Activated naive CD4-positive, alpha-beta T cell (primary cell): ENCODE data around the gene SMG5.
A peak's percentile ranks its signal among the peaks of the same experiment; 100 is the strongest.

Experiments
- DNase-seq, 4 experiments: peaks; one replicate each; lab custom pipeline; 2025; lab: John Stamatoyannopoulos, UW

The SMG5 gene

DNA sequence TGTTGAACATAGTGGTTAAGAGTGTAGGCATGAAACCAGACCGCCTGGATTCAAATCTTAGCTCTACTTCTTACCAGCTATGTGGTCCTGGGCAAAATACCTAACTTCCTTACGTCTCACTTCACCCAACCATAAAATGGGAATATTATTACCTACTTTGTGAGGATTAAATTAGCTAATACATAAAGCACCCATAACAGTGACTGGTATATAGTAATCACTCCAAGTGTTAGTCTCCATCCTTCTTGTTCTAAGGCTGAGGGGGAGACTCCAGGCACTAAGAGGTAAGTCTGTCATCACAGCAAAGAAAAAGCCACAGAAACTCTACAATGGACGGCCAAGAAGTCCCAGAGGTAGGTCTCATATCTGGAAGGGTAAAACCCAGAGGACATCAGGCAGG is 2.8 kb downstream of the SMG5 start:
- DNase-seq: no peak

GRCh38 chr1:156276966-156277381 is 5.7 kb downstream of the SMG5 start:
- no peak for DNase-seq

- DNase-seq: no peak
Measured at GRCh38 chr1:156276532-156276931, 6.1 kb downstream of the SMG5 start.

DNA sequence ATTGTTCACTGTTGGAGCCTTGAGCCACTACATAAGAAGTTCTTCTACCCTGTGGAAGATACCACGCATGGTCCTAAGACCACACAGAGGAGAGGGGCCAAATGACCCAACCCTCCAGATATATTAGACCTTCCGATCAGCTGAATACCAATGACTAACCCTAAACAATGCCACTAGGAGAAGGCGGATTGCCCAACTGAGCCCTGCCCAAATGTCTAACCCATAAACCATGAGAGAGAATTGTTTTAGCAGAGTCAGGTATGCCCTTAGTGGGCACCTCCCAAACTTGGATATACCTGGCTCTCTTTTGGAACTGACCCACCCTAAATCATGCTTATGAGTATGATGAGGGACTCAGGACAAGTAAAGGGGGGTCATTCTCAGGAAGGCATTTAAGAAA is 12.3 kb downstream of the SMG5 start:
- DNase-seq: no peak

DNA sequence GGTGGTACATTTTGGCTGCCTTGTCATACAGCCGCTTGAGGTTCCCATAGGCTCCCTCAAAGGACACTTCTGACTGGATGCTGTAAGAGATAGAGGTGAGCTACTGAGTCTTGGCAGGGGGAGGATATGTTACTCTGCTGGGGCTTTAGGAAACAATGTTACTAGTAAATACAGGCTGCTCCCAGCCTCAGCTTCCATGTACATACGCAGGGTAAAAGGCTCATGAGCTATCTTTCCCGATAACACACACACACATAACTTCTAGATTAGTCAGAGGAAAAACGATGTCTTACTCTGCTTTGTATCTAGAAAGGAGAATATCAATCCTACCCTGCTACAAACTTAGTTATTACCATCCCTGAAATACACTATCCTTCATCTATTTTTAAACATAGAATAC is 14.3 kb downstream of the SMG5 start:
- no peak for DNase-seq

DNA sequence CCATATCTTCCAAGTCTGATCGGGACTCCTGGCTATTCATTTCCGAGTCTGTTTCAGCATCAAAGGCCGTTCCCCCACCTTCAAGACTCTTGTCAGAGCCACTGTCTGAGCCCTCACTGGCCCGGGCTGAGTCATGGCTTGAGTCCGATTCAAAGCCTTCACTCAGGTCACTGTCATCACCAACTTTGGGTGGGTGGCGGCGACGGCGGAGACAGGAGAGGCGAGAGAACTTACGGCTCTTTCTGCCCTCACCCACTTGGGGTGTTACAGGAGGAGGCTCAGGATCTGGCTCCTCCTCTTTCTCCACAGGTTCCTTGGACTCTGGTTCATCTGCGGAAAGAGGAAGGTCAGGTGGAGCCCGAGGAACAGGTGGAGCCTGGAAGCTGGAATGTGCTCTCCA is 16.6 kb downstream of the SMG5 start:
- no peak for DNase-seq

DNA sequence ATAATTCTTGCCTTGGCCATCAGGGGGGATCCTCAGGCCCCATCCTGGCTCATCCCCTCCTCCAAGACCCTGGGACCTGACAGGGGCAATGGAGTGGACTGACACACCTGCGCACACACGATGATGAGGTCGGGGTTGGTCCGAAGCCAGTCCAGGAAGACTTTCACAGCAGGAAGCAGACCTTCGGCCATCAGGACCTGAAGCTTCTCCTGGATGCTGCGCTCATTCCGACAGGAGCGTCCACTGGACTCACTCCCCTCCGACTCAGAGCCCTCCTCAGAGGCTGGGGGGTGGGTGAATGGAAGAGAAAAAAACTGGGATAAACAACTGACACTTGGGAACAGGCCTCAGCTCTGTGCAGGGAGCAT is 19.4 kb downstream of the SMG5 start:
- no peak for DNase-seq

GRCh38 chr1:156262461-156263287 is 20.0 kb downstream of the SMG5 start:
- no peak for DNase-seq

DNA sequence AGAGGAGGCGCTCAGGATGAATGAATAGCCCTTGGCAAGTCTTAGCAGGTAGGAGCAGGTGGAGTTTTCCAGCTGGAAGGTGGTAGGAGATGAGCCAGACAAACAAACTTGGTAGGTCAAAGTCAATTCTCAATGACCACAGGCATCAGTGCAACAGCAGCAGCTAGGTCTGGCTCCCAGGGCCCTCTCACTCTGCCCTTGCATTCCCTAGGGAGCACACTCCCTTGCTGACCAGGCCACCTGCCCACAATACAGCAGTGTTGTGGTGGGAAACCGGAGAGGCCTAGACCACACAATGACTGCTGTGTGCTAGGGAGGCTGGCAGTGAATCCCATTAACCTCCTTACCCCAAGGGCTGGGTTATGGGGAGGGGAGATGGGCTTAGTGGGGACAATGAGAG is 21.7 kb downstream of the SMG5 start:
- no peak for DNase-seq

DNA sequence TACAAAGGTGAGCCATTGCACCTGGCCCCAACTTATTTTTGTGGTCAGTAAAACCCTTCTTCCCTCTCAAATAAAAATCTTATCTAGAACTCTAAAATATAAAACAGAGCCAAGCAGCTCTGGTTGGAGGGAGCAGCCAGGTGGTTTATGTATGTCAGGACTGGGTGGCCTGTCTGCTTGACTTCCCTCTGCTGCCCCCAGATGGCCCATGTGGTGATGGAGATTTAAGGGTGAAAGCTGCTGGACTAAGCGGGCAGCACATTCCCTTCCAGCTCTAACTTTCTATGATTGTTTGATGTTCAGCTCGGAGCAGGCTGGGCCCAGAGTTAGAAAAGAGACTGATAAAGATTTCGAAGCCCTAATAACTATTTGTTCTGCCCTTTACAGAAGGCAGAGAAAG is 22.8 kb downstream of the SMG5 start:
- no peak for DNase-seq

- no peak for DNase-seq
Measured at GRCh38 chr1:156258859-156259258, 23.8 kb downstream of the SMG5 start.

DNA sequence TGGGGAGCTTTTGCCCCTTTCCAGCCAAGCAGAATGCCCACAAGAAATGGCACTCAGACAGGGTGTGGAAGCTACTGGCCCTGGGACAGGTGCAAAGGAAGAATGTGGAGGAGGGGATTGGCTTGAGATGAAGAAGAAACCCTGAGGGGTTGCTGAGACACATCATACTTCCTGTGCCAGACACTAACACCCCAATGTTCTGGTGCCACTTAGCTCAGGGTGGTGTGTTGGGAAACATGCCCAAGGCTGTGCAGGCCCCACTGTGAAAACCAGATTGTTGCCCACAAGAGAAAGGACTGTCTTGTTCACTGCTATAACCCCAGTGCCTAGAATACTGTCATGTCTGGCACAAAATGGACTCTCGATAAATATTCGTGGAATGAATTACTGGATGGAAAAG is 24.9 kb downstream of the SMG5 start:
- no peak for DNase-seq

DNA sequence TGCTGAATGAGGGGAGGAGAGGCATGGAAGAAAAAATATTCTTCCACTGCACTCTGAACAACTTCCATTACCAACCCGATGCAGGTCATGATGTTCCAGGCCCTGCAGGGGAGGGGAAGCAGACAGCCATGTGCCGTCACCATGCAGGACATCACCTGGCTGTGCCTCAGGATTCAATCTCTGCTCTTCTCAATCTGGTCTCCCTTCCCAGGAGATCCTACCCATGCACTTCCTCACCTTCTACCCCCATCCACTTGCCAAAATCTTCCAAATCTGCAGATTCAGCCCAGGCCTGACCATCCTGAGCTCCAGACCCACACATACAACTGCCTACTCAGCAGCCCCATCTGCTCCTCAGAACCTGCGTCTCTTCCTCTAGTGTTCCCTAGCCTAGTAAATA is 29.0 kb downstream of the SMG5 start:
- DNase-seq: no peak

GRCh38 chr1:156251527-156251926 is 31.1 kb downstream of the SMG5 start:
- DNase-seq: no peak

DNA sequence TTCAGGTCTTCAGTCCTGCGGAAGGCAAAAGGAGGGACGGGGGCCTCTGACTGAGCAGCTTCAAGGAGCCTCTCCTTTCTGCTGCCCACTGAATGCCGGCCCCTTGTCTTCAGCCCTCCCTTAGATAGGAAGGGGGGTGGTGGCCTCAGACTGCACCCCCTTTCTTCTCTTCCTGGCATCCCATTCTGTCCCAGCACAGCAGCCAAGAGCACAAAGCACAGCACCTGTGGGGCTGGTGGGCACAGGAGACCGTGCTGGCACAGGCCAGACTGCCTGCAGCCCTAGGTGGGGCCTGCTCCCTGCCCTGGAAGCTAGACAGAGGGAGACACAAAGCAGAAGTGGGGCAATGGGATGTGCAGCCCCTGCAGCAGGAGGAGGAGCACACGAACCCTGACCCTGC is 33.0 kb downstream of the SMG5 start:
- DNase-seq: no peak

- DNase-seq: no peak
Measured at GRCh38 chr1:156248323-156248683, 34.3 kb downstream of the SMG5 start.

GRCh38 chr1:156247460-156248322 is 34.9 kb downstream of the SMG5 start, which contains the start of gene PAQR6:
PAQR6 (minus strand) TSS chr1:156248056; CDS start chr1:156246731, 1,325 bp downstream.
- DNase-seq: no peak

DNA sequence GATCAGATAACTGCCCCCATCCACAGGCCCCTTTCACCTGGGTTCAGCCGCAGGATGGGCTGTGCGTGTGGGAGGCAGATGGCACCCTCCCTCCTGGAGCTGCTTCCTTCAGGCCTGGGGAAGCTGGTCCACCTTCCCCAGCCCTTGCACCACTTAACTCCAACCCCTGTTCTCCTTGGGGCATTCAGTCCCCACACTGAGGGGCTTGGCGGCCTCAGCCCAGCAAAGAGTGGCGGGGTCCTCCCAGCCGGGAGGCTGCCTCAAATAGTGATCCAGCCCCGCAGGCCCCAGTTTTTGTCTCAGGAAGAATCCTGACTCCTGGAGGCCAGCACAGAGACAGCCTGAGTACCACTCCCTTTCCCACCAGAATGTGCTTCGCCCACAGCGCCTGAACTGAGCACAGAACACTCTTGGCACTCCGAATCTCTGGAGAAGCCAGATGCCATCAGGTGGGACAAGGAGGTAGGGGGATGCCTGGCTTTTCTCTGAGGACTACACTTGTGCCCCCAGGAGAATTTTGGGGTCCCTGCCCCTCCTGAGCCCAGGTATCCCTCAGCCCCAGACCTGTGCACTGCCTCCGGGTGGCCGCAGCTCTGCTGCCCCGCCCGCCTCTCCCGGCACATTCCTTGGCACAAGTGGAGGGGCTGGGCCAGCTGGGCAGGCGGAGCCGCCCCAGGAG is 35.7 kb downstream of the SMG5 start:
- no peak for DNase-seq

- DNase-seq: no peak
Measured at GRCh38 chr1:156246241-156246780, 36.3 kb downstream of the SMG5 start.

DNA sequence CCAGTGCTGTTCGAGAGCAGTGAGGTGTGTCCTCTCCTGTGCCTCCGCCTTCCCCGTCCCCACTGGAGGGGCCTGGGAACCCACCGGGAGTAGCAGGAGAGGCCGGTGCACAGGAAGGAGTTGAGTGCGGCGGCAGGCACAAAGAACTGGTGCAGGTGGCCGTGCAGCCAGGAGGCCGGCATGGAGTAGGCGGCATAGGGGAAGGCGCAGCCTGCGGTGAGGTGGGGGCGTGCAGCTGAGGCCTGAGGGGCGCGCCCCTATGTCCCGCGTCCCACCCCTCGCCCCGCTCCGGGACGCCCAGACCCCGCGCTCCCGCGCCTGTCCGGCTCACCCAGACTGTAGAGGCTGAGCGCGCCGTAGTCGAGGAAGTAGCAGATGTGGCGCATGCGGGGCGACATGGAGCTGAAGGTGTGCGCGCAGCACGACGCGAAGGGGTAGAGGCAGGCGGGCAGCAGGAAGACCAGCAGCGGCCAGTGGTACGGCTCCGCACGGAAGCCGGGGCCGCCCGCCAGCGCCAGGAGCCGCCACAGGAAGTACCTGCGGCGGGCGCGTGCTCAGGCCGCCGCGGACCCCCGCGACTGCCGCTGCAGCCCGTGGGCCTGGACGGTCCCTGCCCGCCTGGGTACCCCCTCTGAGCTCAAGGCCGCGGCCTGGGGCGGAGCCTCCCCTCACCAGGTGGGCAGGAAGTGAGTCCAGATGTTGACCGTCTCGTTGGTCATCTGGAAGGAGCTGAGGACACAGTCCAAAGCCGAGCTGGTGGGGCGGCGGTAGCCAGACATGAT is 37.0 kb downstream of the SMG5 start:
- peak in 2 of 4 experiments; percentile 13 to 21 for DNase-seq

- DNase-seq: no peak
Measured at GRCh38 chr1:156244712-156245111, 37.9 kb downstream of the SMG5 start.

- no peak for DNase-seq
Measured at GRCh38 chr1:156244126-156244525, 38.5 kb downstream of the SMG5 start.
